CD8-positive, alpha-beta memory T cell (primary cell): Measurements from ENCODE around the gene IL20. TPM values are rescaled to one million over a fixed set of nuclear protein-coding genes. Genes with fewer than 3 reads are reported as not detected.

Experiments used
- CTCF ChIA-PET: fragments of 350-600 bp; sonication (Branson Sonifier 250); formaldehyde crosslinking; loops from one replicate; lab custom pipeline; 2021; ENCODE audit warnings: antibody characterized with exemption; lab: Charles Lee
- POLR2A ChIA-PET: fragments of 350-600 bp; sonication (Branson Sonifier 250); formaldehyde crosslinking; loops from one replicate; lab custom pipeline; 2021; ENCODE audit warnings: antibody characterized with exemption; lab: Charles Lee
- DNase-seq, 5 donors: peaks; one replicate each; pipeline versions ENCODE4 v3.0.0 to v3.0.0-alpha.2; 2020 to 2022; ENCODE audit warnings: mixed read lengths in 1 of 5
- H3K27ac ChIP-seq: one replicate; pipeline ENCODE4 v1.7.0; 2013; ENCODE audit warnings: low read depth, mild to moderate bottlenecking, low read length, moderate library complexity
- H3K27me3 ChIP-seq: 2 replicates; pipeline ENCODE4 v1.7.0; 2013; ENCODE audit warnings: low read length, mild to moderate bottlenecking; ENCODE audit not compliant: insufficient read depth, poor library complexity, severe bottlenecking
- H3K36me3 ChIP-seq: 2 replicates; pipeline ENCODE4 v1.7.0; 2013; ENCODE audit warnings: mild to moderate bottlenecking, low read length, moderate library complexity; ENCODE audit not compliant: insufficient read depth
- H3K4me1 ChIP-seq: 2 replicates; pipeline ENCODE4 v1.7.0; 2013; ENCODE audit warnings: mild to moderate bottlenecking, low read length, moderate library complexity; ENCODE audit not compliant: insufficient read depth
- H3K4me3 ChIP-seq: 2 replicates; pipeline ENCODE4 v1.7.0; 2013; ENCODE audit warnings: mild to moderate bottlenecking, low read length
- H3K9me3 ChIP-seq: 2 replicates; pipeline ENCODE4 v1.7.0; 2013; ENCODE audit warnings: mild to moderate bottlenecking, low read length
- H3K27ac Mint-ChIP-seq, 8 donors: one replicate each; pipeline ENCODE4 v1.8.0; 2020 to 2021; ENCODE audit warnings: mixed read lengths in 8 of 8, mild to moderate bottlenecking in 6 of 8, inconsistent platforms in 3 of 8, moderate library complexity in 3 of 8
- H3K27me3 Mint-ChIP-seq, 2 donors: one replicate each; pipeline ENCODE4 v1.8.0; 2020 to 2021; ENCODE audit warnings: mixed read lengths in 2 of 2, mild to moderate bottlenecking in 1 of 2, moderate library complexity in 1 of 2
- H3K36me3 Mint-ChIP-seq, 3 donors: one replicate each; pipeline ENCODE4 v1.8.0; 2020 to 2021; ENCODE audit warnings: mixed read lengths in 3 of 3, inconsistent platforms in 1 of 3, mild to moderate bottlenecking in 1 of 3
- H3K4me1 Mint-ChIP-seq, 3 donors: one replicate each; pipeline ENCODE4 v1.8.0; 2020 to 2021; ENCODE audit warnings: mixed read lengths in 3 of 3, inconsistent platforms in 1 of 3, mild to moderate bottlenecking in 1 of 3
- H3K4me3 Mint-ChIP-seq, 7 donors: one replicate each; pipeline ENCODE4 v1.8.0; 2020 to 2021; ENCODE audit warnings: mixed read lengths in 7 of 7, mild to moderate bottlenecking in 6 of 7, moderate library complexity in 4 of 7, inconsistent platforms in 2 of 7
- H3K9me3 Mint-ChIP-seq, 5 donors: one replicate each; pipeline ENCODE4 v1.8.0; 2020 to 2022; ENCODE audit warnings: mixed read lengths in 5 of 5, mild to moderate bottlenecking in 3 of 5, moderate library complexity in 2 of 5, inconsistent platforms in 1 of 5
- polyA plus RNA-seq: library from polyadenylated mRNA; unstranded; fragments of 300-500 nt; fragmentation: Illumina TruSeq; gene quantifications from one replicate; pipeline ENCODE4 v1.2.3, GENCODE V29; 2021
- total RNA-seq, 2 experiments: library from RNA; stranded (reverse); gene quantifications; one replicate each; pipeline ENCODE4 v1.2.3, GENCODE V29; 2021

IL20 gene
- total and polyA plus RNA-seq, 3 experiments from 2014 or later, result not detected

DNA sequence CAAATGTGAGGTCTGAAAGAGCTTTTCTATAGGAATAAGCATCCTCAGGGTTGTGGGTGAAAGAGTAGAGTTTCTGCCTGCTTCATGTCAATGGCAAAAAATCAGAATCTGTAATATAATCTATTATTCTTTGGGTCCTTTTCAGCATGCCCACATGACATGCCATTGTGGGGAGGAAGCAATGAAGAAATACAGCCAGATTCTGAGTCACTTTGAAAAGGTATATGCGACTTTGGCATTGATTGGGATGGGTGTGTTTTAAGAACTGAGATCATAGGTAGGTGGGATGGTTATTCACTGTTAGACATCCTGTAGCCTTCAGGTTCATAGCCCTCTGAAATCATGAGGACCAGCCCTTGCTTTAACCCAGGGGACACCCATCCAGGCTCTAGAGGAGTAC is 1.8 kb downstream of the IL20 start:
- Histone ChIP-seq H3K9me3 (no peaks in the 10 kb centered on the region), H3K27ac (no peak overlapping the region), H3K4me3 (no peak overlapping the region), H3K4me1 (no peaks in the 10 kb centered on the region), H3K27me3 (no peaks in the 10 kb centered on the region), H3K36me3 (no peaks in the 10 kb centered on the region)
- Mint-ChIP-seq H3K4me3 (no peak overlapping the region), H3K9me3 (peaks cover 0 to 7% (median 3%) of the 10 kb centered on the region in 5 donors), H3K4me1 (peaks cover 0 to 5% (median 2%) of the 10 kb centered on the region in 3 donors), H3K27me3 (peaks cover 8 to 15% of the 10 kb centered on the region in 2 donors), H3K27ac (no peak overlapping the region), H3K36me3 (peaks cover 0 to 18% (median 3%) of the 10 kb centered on the region in 3 donors)
- no peak for DNase-seq
- ChIA-PET CTCF (interaction anchor here (0.8 to 1.5 kb wide), 3 partner anchors 38 to 66 kb away, joined by 3 to 7 read pairs (median 4); no protein-coding TSS in a partner anchor), POLR2A (no interaction called here)

DNA sequence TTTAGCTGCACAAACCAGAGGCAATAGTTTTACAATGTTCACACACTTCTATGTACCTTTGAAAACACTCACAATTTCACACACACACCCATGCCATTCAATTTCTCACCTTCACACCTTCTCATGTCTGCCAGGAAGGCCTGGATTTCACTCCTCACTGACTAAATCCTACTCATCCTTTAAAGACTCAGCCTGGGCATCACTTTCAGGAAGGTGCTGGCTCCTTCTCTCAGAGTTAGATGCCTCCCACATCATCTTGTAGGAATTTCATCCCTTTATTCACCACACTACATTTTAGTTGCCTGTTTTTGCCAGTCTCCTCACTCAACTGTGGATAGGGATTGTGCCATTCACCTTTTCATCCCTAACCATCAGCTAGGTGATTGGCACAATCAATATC is 2.3 kb downstream of the IL20 start:
- H3K4me3 ChIP-seq, result no peak overlapping the region
- Mint-ChIP-seq H3K9me3 (peaks cover 0 to 8% (median 5%) of the 10 kb centered on the region in 5 donors), H3K27ac (no peak overlapping the region), H3K27me3 (peaks cover 8 to 15% of the 10 kb centered on the region in 2 donors), H3K4me3 (no peak overlapping the region), H3K36me3 (peaks cover 0 to 21% (median 4%) of the 10 kb centered on the region in 3 donors), H3K4me1 (peaks cover 0 to 5% (median 2%) of the 10 kb centered on the region in 3 donors)
- H3K4me1 ChIP-seq, result no peaks in the 10 kb centered on the region
- no peaks in the 10 kb centered on the region for H3K9me3 ChIP-seq
- no peaks in the 10 kb centered on the region for H3K36me3 ChIP-seq
- H3K27ac ChIP-seq, result no peak overlapping the region
- ChIA-PET CTCF (interaction anchor here (1.0 to 1.5 kb wide), 2 partner anchors 44 to 66 kb away, joined by 4 to 7 read pairs; no protein-coding TSS in a partner anchor), POLR2A (no interaction called here)
- no peak for DNase-seq
- H3K27me3 ChIP-seq, result no peaks in the 10 kb centered on the region

DNA sequence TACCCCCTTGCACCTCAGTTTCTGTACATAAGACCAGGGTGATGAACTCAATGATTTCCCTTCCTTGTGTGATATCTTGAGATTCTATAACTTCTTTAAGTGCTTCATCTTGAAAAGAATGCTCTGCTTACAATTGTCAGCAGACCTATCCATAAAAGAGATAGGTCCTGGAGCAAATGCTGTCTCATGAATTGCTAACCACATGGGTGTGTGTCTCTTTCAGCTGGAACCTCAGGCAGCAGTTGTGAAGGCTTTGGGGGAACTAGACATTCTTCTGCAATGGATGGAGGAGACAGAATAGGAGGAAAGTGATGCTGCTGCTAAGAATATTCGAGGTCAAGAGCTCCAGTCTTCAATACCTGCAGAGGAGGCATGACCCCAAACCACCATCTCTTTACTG is 2.8 kb downstream of the IL20 start:
- Histone ChIP-seq H3K4me3 (no peak overlapping the region), H3K27ac (no peak overlapping the region), H3K36me3 (no peaks in the 10 kb centered on the region), H3K27me3 (no peaks in the 10 kb centered on the region), H3K4me1 (no peaks in the 10 kb centered on the region), H3K9me3 (no peaks in the 10 kb centered on the region)
- Mint-ChIP-seq H3K9me3 (peaks cover 0 to 8% (median 5%) of the 10 kb centered on the region in 5 donors), H3K4me3 (no peak overlapping the region), H3K36me3 (peaks cover 0 to 26% (median 4%) of the 10 kb centered on the region in 3 donors), H3K4me1 (peaks cover 0 to 5% (median 2%) of the 10 kb centered on the region in 3 donors), H3K27me3 (peaks cover 4 to 15% of the 10 kb centered on the region in 2 donors), H3K27ac (no peak overlapping the region)
- POLR2A ChIA-PET, result no interaction called here
- no peak for DNase-seq
- CTCF ChIA-PET, result interaction anchor here (1.5 kb wide), 1 partner anchor 65 kb away, joined by 7 read pairs; no protein-coding TSS in a partner anchor

DNA sequence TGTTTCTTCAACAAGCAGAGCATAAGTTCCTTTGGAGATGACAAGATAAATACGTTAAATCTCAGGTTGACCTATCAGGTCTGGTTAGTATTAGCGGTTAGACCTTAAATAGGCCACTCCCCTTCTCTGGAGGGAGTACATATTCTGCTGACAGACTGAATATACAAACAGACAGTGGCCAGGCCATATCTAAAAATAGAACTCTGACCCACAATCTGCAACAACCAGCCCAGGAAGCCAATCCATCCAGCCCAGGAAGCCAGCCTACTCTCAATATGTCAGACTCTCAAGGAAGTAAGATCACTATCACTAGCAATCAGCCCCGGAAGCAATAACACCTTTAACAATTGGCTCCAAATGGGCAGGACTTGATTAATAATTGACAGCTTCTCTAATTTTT is 6.7 kb downstream of the IL20 start:
- H3K36me3 ChIP-seq, result no peaks in the 10 kb centered on the region
- H3K27ac ChIP-seq, result no peak overlapping the region
- no peaks in the 10 kb centered on the region for H3K9me3 ChIP-seq
- POLR2A ChIA-PET, result no interaction called here
- H3K36me3 Mint-ChIP-seq, result peaks cover 3 to 53% (median 6%) of the 10 kb centered on the region in 3 donors
- no peak for DNase-seq
- no peak overlapping the region for H3K4me3 Mint-ChIP-seq
- no peak overlapping the region for H3K4me3 ChIP-seq
- H3K4me1 Mint-ChIP-seq, result no peaks in the 10 kb centered on the region
- H3K4me1 ChIP-seq, result no peaks in the 10 kb centered on the region
- no peaks in the 10 kb centered on the region for H3K27me3 ChIP-seq
- no peak overlapping the region for H3K27ac Mint-ChIP-seq
- CTCF ChIA-PET, result interaction anchor here (0.8 to 1.2 kb wide), 2 partner anchors 23 to 138 kb away, joined by 3 to 4 read pairs; no protein-coding TSS in a partner anchor
- H3K9me3 Mint-ChIP-seq, result peaks cover 14 to 22% (median 17%) of the 10 kb centered on the region in 5 donors
- peaks cover 0 to 16% of the 10 kb centered on the region in 2 donors for H3K27me3 Mint-ChIP-seq

DNA sequence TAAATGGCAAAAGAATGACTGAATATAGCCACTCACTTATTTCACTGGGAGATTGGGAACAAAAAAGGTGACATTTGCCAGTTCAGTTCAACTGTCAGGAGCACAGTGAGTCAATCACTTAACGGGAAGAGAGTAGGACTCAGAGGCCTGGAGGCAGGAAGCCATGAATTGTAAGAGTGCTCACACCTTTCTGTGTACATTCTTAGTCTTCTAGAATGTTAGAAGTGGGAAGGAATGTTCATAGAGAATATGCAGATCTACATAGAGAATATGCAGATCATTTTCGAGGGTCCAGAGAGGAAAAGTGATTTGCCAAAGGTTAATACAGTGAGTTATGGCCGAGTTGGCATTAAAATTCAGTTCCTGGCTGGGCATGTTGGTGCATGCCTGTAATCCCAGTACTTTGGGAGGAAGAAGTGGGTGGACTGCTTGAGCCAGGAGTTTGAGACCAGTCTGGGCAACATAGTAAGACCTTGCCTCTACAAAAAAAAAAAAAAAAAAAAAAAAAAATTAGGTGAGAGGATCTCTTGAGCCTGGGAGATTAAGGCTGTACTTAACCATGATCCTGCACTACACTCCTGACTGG is 8.3 kb downstream of the IL20 start:
- H3K27me3 ChIP-seq, result no peaks in the 10 kb centered on the region
- DNase-seq, result no peak
- POLR2A ChIA-PET, result no interaction called here
- CTCF ChIA-PET, result interaction anchor here (1.3 kb wide), 1 partner anchor 9 kb away, joined by 7 read pairs; the partner anchor contains the start of gene IL20
- H3K27me3 Mint-ChIP-seq, result peaks cover 0 to 16% of the 10 kb centered on the region in 2 donors
- H3K9me3 ChIP-seq, result peaks cover 7% of the 10 kb centered on the region
- H3K36me3 Mint-ChIP-seq, result peaks cover 3 to 65% (median 6%) of the 10 kb centered on the region in 3 donors
- H3K27ac Mint-ChIP-seq, result no peak overlapping the region
- no peaks in the 10 kb centered on the region for H3K36me3 ChIP-seq
- no peak overlapping the region for H3K27ac ChIP-seq
- H3K4me3 Mint-ChIP-seq, result no peak overlapping the region
- peaks cover 23 to 36% (median 29%) of the 10 kb centered on the region in 5 donors for H3K9me3 Mint-ChIP-seq
- no peaks in the 10 kb centered on the region for H3K4me1 Mint-ChIP-seq
- no peaks in the 10 kb centered on the region for H3K4me1 ChIP-seq
- no peak overlapping the region for H3K4me3 ChIP-seq

DNA sequence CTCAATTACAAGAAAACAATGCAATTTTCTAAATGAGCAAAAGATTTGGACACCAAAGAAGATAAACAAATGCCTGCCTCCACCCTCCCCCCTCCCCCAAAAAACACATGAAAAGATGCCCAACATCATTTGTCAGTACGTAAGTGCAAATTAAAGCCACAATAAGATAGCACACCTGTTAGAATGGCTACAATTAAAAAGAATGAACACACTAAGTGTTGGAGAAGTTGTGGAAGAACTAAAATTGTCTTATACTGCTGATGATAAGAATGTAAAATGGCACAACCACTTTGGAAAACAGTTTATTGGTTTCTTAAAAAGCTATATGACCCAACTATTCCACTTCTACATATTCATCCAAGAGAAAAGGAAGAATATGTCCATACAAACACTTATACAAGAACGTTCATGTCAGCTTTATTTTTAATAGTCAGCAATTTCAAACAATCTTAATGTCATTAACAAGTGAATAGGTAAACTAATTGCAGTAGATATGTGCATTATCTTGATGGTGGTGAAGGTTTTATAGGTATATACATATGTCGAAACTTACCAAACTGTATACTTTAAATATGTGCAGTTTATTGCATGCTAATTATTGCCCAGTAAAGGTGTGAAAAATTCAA is 10.4 kb downstream of the IL20 start:
- H3K27me3 ChIP-seq, result no peaks in the 10 kb centered on the region
- Mint-ChIP-seq H3K9me3 (peaks cover 28 to 43% (median 38%) of the 10 kb centered on the region in 5 donors), H3K27ac (no peak overlapping the region), H3K36me3 (peaks cover 4 to 66% (median 6%) of the 10 kb centered on the region in 3 donors), H3K4me1 (no peaks in the 10 kb centered on the region), H3K27me3 (peaks cover 0 to 10% of the 10 kb centered on the region in 2 donors), H3K4me3 (no peak overlapping the region)
- POLR2A ChIA-PET, result interaction anchor here (0.5 kb wide), 1 partner anchor 252 kb away, joined by 3 read pairs; no protein-coding TSS in a partner anchor
- no peaks in the 10 kb centered on the region for H3K4me1 ChIP-seq
- no peak overlapping the region for H3K27ac ChIP-seq
- CTCF ChIA-PET, result no interaction called here
- H3K9me3 ChIP-seq, result peaks cover 7% of the 10 kb centered on the region
- no peak overlapping the region for H3K4me3 ChIP-seq
- DNase-seq, result no peak
- H3K36me3 ChIP-seq, result no peaks in the 10 kb centered on the region

DNA sequence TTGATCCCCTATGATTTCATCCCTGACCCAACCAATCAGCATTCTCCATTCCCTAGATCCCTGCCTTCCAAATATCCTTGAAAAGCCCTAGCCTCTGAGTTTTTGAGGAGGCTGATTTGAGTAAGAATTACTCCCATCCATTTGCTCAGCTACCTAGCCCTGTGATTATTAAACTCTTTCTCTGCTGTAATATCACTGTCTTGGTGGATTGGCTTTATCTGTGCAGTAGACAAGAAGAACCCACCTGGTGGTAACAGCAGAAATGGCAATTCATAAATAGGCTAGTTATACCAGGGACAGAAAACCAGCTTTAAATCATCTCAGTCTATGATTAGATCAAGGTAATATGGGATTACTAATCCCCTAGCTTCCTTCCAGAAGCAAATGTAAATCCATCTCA is 13.0 kb downstream of the IL20 start:
- H3K27me3 ChIP-seq, result no peaks in the 10 kb centered on the region
- H3K9me3 Mint-ChIP-seq, result peaks cover 27 to 38% (median 36%) of the 10 kb centered on the region in 5 donors
- H3K4me1 Mint-ChIP-seq, result no peaks in the 10 kb centered on the region
- CTCF ChIA-PET, result no interaction called here
- H3K27me3 Mint-ChIP-seq, result peaks cover 0 to 10% of the 10 kb centered on the region in 2 donors
- no peaks in the 10 kb centered on the region for H3K36me3 ChIP-seq
- no peak overlapping the region for H3K27ac ChIP-seq
- H3K36me3 Mint-ChIP-seq, result peaks cover 4 to 44% (median 4%) of the 10 kb centered on the region in 3 donors
- peaks cover 7% of the 10 kb centered on the region for H3K9me3 ChIP-seq
- H3K4me3 ChIP-seq, result no peak overlapping the region
- H3K27ac Mint-ChIP-seq, result no peak overlapping the region
- POLR2A ChIA-PET, result no interaction called here
- no peak overlapping the region for H3K4me3 Mint-ChIP-seq
- no peaks in the 10 kb centered on the region for H3K4me1 ChIP-seq
- no peak for DNase-seq

DNA sequence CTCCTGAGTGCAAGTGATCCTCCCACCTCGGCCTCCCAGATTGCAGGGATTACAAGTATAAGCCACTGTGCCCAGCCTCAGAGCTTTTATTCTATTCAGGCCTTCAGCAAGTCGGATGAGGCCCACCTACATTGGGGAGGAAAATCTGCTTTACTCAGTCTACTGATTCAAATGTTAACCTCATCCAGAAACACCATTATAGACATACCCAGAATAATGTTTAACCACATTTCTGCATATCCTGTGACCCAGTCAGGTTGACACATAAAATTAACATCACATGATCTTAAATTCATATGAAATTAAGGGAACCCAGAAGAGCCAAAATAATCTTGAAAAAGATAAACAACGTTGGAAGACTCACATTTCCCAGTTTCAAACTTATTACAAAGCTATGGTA is 14.9 kb downstream of the IL20 start:
- Mint-ChIP-seq H3K9me3 (peaks cover 22 to 34% (median 33%) of the 10 kb centered on the region in 5 donors), H3K4me3 (no peak overlapping the region), H3K27me3 (peaks cover 0 to 10% of the 10 kb centered on the region in 2 donors), H3K27ac (no peak overlapping the region), H3K4me1 (no peaks in the 10 kb centered on the region), H3K36me3 (peaks cover 4 to 38% (median 4%) of the 10 kb centered on the region in 3 donors)
- DNase-seq, result no peak
- ChIA-PET POLR2A (no interaction called here), CTCF (interaction anchor here (1.2 to 1.5 kb wide), 2 partner anchors 31 to 53 kb away, joined by 3 to 4 read pairs; no protein-coding TSS in a partner anchor)
- no peaks in the 10 kb centered on the region for H3K27me3 ChIP-seq
- H3K4me1 ChIP-seq, result no peaks in the 10 kb centered on the region
- H3K36me3 ChIP-seq, result no peaks in the 10 kb centered on the region
- H3K27ac ChIP-seq, result no peak overlapping the region
- H3K9me3 ChIP-seq, result peaks cover 7% of the 10 kb centered on the region
- H3K4me3 ChIP-seq, result no peak overlapping the region
